ENCODE data around the gene ADAMTS20.
"Not testable (repeated sequence)": the region's sequence is repeated elsewhere in the genome, so short reads cannot be mapped to it uniquely, and the experiment has no call there.

Gene ADAMTS20

GRCh38 chr12:43362910-43363694, 188.9 kb downstream of the ADAMTS20 start:
- DNase-seq (ENCODE audit: low read depth in 2 of 2, low spot score in 1 of 2): no peak

GRCh38 chr12:43361031-43361710, 190.8 kb downstream of the ADAMTS20 start:
- no peak for DNase-seq (ENCODE audit: low read depth in 2 of 2, low spot score in 1 of 2)

- not testable (repeated sequence) for DNase-seq (ENCODE audit: low read depth in 2 of 2, low spot score in 1 of 2)
Observed at GRCh38 chr12:43360001-43360400, 192.0 kb downstream of the ADAMTS20 start.

- no peak for DNase-seq (ENCODE audit: low read depth in 2 of 2, low spot score in 1 of 2)
Observed at GRCh38 chr12:43357141-43357540, 194.9 kb downstream of the ADAMTS20 start.

- DNase-seq (ENCODE audit: low read depth in 2 of 2, low spot score in 1 of 2): no peak
Observed at GRCh38 chr12:43352001-43352400, 200.0 kb downstream of the ADAMTS20 start.

GRCh38 chr12:43349863-43350262, 202.1 kb downstream of the ADAMTS20 start:
- DNase-seq (ENCODE audit: low read depth in 2 of 2, low spot score in 1 of 2): no peak

- DNase-seq (ENCODE audit: low read depth in 2 of 2, low spot score in 1 of 2): no peak
Observed at GRCh38 chr12:43348221-43348620, 203.8 kb downstream of the ADAMTS20 start.

- no peak for DNase-seq (ENCODE audit: low read depth in 2 of 2, low spot score in 1 of 2)
Observed at GRCh38 chr12:43347026-43347425, 205.0 kb downstream of the ADAMTS20 start.

GRCh38 chr12:43345023-43345422, 207.0 kb downstream of the ADAMTS20 start:
- DNase-seq (ENCODE audit: low read depth in 2 of 2, low spot score in 1 of 2): no peak

GRCh38 chr12:43341785-43342313, 210.2 kb downstream of the ADAMTS20 start:
- DNase-seq (ENCODE audit: low read depth in 2 of 2, low spot score in 1 of 2): not testable (repeated sequence)

- no peak for DNase-seq (ENCODE audit: low read depth in 2 of 2, low spot score in 1 of 2)
Observed at GRCh38 chr12:43338848-43339526, 213.0 kb downstream of the ADAMTS20 start.

- DNase-seq (ENCODE audit: low read depth in 2 of 2, low spot score in 1 of 2): no peak
Observed at GRCh38 chr12:43337571-43338444, 214.2 kb downstream of the ADAMTS20 start.

- DNase-seq (ENCODE audit: low read depth in 2 of 2, low spot score in 1 of 2): no peak
Observed at GRCh38 chr12:43336962-43337555, 214.9 kb downstream of the ADAMTS20 start.

GRCh38 chr12:43333644-43334043, 218.4 kb downstream of the ADAMTS20 start:
- DNase-seq (ENCODE audit: low read depth in 2 of 2, low spot score in 1 of 2): no peak

- DNase-seq (ENCODE audit: low read depth in 2 of 2, low spot score in 1 of 2): no peak
Observed at GRCh38 chr12:43332977-43333640, 218.9 kb downstream of the ADAMTS20 start.

- DNase-seq (ENCODE audit: low read depth in 2 of 2, low spot score in 1 of 2): no peak
Observed at GRCh38 chr12:43331935-43332334, 220.1 kb downstream of the ADAMTS20 start.

- DNase-seq (ENCODE audit: low read depth in 2 of 2, low spot score in 1 of 2): no peak
Observed at GRCh38 chr12:43329375-43329774, 222.6 kb downstream of the ADAMTS20 start.

GRCh38 chr12:43325786-43326185, 226.2 kb downstream of the ADAMTS20 start:
- no peak for DNase-seq (ENCODE audit: low read depth in 2 of 2, low spot score in 1 of 2)

- DNase-seq (ENCODE audit: low read depth in 2 of 2, low spot score in 1 of 2): no peak
Observed at GRCh38 chr12:43320281-43320680, 231.7 kb downstream of the ADAMTS20 start.

- DNase-seq (ENCODE audit: low read depth in 2 of 2, low spot score in 1 of 2): no peak
Observed at GRCh38 chr12:43318021-43318420, 234.0 kb downstream of the ADAMTS20 start.
